GM10248 (cell line): ENCODE data around the gene BTNL9.
"Not testable (repeated sequence)": the region's sequence is repeated elsewhere in the genome, so short reads cannot be mapped to it uniquely, and the experiment has no call there.

Experiments
- CTCF ChIA-PET: fragments of 300-600 bp; sonication (Branson Sonifier 250); formaldehyde crosslinking; extraction: SDS; loops from one replicate; lab custom pipeline; 2021; ENCODE audit warnings: antibody characterized with exemption; lab: Yijun Ruan, JAX
- POLR2A ChIA-PET: fragments of 350-650 bp; sonication (Branson Sonifier 250); formaldehyde crosslinking; extraction: SDS; loops from one replicate; lab custom pipeline; 2020; ENCODE audit warnings: antibody characterized with exemption; lab: Yijun Ruan, JAX
- DNase-seq: peaks from one replicate; pipeline ENCODE4 v3.0.0; 2012; ENCODE audit errors: extremely low spot score
- TF ChIP-seq, protein P1 (sequence below): IDR thresholded peaks from 2 replicates; pipeline ENCODE4 v1.5.1; 2012; ENCODE audit warnings: mild to moderate bottlenecking, low read depth; ENCODE audit errors: extremely low read depth, missing control alignments, control extremely low read depth

The BTNL9 gene

DNA sequence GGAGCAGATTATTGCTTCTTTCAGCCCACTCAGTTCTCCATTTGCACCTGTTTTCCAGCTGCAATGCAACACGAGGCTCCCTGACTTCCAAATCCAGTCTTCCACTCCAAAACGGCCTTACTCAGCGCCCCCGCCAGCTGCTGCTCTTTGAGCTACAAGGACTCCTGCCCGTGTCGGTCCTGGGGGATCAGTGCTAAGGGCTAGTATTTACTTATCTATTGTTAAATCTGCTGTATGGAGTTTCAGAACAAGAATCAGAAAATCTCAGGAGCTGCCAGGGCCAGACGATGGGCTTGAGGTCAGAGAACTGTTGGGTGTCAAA is 46.8 kb downstream of the BTNL9 start:
- ChIA-PET POLR2A (interaction anchor here (0.6 kb wide), 1 partner anchor 227 kb away, joined by 4 read pairs; no protein-coding TSS in a partner anchor), CTCF (interaction anchor here (1.0 to 1.4 kb wide), 2 partner anchors 9 to 152 kb away, joined by 3 read pairs; no protein-coding TSS in a partner anchor)
- TF ChIP-seq, protein P1, sequence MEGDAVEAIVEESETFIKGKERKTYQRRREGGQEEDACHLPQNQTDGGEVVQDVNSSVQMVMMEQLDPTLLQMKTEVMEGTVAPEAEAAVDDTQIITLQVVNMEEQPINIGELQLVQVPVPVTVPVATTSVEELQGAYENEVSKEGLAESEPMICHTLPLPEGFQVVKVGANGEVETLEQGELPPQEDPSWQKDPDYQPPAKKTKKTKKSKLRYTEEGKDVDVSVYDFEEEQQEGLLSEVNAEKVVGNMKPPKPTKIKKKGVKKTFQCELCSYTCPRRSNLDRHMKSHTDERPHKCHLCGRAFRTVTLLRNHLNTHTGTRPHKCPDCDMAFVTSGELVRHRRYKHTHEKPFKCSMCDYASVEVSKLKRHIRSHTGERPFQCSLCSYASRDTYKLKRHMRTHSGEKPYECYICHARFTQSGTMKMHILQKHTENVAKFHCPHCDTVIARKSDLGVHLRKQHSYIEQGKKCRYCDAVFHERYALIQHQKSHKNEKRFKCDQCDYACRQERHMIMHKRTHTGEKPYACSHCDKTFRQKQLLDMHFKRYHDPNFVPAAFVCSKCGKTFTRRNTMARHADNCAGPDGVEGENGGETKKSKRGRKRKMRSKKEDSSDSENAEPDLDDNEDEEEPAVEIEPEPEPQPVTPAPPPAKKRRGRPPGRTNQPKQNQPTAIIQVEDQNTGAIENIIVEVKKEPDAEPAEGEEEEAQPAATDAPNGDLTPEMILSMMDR: no peak
- no peak for DNase-seq

DNA sequence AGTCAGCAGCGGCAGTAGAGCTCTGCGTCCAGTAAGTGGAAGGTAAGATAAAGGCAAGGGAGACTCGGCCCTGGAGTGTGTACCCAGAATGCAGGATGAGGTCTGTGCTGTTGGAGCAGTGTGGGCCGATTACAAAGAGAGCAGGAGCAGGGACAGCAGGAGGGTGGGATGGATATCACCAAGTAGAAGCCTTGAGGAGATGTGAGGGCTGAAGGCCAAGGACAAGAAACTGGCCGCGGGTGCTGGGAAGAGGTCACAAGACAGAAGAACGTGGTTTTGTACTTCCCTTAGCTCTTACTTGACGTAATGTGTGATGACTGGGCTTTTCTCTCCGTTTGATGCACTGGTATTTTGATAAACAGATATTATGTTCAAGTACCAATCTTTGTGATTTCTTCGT is 47.2 kb downstream of the BTNL9 start:
- ChIA-PET CTCF (interaction anchor here (1.0 to 1.4 kb wide), 3 partner anchors 10 to 153 kb away, joined by 3 read pairs; no protein-coding TSS in a partner anchor), POLR2A (interaction anchor here (0.6 kb wide), 1 partner anchor 227 kb away, joined by 4 read pairs; no protein-coding TSS in a partner anchor)

DNA sequence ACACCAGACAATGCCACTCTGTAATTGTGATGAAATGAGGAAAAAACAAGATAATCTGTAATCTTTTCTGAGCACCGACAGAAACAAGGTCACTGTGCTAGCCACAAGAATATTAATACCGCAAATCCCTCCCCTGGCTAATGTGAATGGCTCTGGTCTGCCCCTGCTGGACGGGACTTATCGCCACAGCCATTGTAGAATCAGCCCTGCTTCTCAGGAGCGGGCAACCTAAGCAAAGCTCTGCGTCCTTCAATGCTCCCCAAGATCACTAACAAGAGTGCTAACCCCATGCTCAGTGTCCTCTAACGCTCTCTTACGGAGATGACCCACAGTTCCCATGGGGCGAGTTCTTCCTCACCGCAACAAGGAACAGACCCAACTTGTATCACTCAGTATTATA is 48.2 kb downstream of the BTNL9 start:
- DNase-seq: no peak
- CTCF ChIA-PET: interaction anchor here (1.3 to 1.4 kb wide), 2 partner anchors 11 to 49 kb away, joined by 3 read pairs; no protein-coding TSS in a partner anchor
- POLR2A ChIA-PET: no interaction called here
- TF ChIP-seq, protein P1: peak; percentile 27

More for the DNA sequence above, 47.2 kb downstream of the BTNL9 start:
- no peak for DNase-seq
- TF ChIP-seq, protein P1: no peak

DNA sequence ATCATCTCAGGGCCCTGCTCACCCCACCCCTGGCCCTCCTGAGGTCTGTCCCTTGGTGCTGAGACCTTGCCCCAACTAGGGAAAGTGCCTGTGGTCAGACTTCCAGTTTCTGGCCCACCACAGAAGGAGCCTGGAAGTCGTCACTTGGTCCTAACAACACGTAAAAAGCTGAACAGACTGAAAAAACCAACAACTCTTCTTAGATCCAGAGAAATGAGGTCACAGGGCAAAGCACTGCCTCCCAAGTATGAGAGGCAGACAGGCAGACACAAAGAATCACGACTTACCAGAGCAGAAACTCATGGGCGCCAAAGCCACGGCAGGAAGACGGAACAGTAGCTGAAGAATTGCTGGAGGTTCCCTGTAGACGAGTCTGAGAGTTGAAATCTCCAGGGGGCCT is 52.4 kb downstream of the BTNL9 start:
- ChIA-PET CTCF (interaction anchor here (1.1 kb wide), 1 partner anchor 9 kb away, joined by 3 read pairs; no protein-coding TSS in a partner anchor), POLR2A (no interaction called here)

DNA sequence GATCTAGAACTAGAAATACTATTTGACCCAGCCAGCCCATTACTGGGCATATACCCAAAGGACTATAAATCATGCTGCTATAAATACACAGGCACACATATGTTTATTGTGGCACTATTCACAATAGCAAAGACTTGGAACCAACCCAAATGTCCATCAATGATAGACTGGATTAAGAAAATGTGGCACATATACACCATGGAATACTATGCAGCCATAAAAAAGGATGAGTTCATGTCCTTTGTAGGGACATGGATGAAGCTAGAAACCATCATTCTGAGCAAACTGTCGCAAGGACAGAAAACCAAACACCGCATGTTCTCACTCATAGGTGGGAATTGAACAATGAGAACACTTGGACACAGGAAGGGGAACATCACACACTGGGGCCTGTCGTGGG is 55.1 kb downstream of the BTNL9 start:
- POLR2A ChIA-PET, CTCF ChIA-PET, DNase-seq: not testable (repeated sequence)

More for the DNA sequence above, 52.4 kb downstream of the BTNL9 start:
- TF ChIP-seq, protein P1: no peak
- DNase-seq: no peak

DNA sequence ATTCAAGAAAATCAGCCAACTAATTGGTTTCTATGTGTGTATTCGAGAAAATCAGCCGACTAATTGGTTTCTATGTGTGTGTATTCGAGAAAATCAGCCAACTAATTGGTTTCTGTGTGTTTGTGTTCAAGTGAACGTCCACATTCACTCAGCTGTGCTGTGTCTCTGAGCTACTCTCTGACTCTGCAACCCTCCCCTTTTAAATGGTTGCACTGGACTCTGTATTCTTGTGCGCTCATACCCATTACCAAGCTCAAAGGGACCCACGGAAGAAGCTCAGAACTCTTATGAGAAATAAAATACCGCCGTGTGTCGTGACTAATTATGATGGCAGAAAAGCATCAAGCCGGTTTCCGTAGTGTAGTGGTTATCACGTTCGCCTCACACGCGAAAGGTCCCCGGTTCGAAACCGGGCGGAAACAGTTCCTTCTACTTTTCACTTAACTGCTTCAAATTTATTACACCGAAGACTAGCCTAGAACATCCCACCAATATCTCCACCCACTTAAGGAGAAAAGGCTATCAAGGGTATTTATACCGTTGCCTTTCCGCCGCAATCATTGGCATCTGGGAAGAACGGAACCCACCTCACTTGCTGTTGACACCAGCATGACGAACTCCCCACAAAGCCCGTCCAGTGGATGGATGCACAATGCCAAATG is 56.8 kb downstream of the BTNL9 start:
- CTCF ChIA-PET, DNase-seq, POLR2A ChIA-PET: not testable (repeated sequence)

DNA sequence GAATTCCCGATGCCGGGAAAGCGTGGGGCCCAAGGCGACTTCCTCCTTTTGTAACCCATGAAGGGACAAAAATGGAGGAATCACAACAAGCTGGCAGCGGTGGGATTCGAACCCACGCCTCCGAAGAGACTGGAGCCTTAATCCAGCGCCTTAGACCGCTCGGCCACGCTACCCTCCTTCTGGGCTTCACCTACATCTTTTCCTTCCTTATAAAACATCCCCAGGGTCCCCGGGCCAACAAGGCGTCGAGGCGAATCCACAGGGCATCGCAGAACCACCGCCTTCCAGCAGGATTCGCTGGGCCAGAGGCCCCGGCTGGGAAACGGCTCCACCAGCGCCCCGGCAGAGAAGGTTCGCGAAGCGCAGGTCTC is 57.3 kb downstream of the BTNL9 start:
- POLR2A ChIA-PET, DNase-seq, CTCF ChIA-PET: not testable (repeated sequence)

DNA sequence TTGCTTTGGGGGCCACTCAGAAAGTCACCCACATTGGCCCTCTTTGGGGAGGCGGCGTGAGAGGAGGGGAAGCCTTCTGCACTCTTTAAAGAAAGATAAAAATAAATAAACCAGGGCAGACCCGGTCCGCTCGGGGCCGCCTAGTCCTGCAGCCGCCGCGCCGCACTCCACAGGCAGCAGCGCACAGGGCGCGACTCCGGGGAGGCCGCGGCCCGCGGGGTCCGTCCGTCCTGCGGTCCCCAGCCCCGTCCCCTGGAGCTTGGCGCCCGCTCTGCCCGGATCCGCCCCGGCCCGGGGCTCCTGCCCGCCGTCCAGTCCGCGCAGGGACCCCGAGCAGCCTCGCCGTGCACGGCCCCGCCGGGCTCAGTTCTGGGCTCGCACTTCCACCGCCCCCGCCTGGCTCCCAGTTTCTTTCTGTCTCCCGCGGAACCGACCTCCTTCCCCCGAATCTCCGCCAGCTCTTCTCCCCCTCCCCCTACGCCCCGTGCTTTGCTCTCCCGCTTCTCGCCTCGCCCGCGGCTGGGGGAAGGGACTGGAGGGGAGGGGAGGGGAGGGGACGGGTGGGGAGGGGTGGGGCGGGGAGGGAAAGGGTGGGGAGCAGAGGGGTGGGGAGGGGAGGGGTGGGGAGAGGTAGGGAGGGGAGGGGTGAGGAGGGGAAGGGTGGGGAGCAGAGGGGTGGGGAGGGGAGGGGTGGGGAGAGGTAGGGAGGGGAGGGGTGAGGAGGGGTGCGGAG is 57.9 kb downstream of the BTNL9 start:
- CTCF ChIA-PET, POLR2A ChIA-PET, DNase-seq: not testable (repeated sequence)
